Left renal cortex interstitium (tissue), 4 donors: ENCODE results near the gene EIF4A2. TPM values are rescaled to one million over a fixed set of nuclear protein-coding genes. Genes with fewer than 3 reads are reported as not detected.
"Not testable (repeated sequence)": the region's sequence is repeated elsewhere in the genome, so short reads cannot be mapped to it uniquely, and the experiment has no call there.

Experiments
- DNase-seq, 4 donors: peaks; one replicate each; pipeline ENCODE4 v3.0.0-alpha.2; 2013; ENCODE audit warnings: low read depth in 4 of 4, low spot score in 2 of 4, missing footprints in 1 of 4
- polyA plus RNA-seq, 4 donors: library from polyadenylated mRNA; unstranded; fragments of 120-200 nt; gene quantifications; one replicate each; pipeline ENCODE4 v1.2.1, GENCODE V29; 2013; ENCODE audit not compliant: insufficient read length in 4 of 4

The EIF4A2 gene
- polyA plus RNA-seq, 4 donors = 735 to 959 (median 830) TPM

DNA sequence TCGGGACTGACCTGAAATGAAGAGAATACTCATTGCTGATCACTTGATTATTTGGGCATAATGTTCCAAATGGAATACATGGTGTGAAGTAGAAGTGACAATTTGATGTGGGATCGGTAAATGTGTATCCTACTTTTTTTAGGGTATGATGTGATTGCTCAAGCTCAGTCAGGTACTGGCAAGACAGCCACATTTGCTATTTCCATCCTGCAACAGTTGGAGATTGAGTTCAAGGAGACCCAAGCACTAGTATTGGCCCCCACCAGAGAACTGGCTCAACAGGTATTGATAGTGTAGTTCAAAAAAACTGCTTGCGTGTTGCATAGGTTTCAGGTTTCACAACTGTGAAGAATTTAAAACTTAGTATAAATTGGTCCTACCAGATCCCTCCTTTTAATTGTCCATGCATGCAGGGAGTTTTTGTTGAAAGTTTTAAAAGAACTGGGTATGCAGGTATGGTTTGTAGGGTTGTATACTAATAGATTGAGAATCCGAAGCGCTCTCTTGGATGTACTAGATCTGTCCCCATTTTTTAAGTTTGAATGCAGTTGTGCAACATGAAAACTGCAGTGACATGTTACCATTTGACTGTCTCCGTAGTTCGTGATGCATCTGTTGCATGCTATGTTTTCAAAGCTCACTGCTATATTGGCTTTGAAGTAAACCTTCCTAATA lies 1.6 kb downstream of the EIF4A2 start:
- DNase-seq = no peak

DNA sequence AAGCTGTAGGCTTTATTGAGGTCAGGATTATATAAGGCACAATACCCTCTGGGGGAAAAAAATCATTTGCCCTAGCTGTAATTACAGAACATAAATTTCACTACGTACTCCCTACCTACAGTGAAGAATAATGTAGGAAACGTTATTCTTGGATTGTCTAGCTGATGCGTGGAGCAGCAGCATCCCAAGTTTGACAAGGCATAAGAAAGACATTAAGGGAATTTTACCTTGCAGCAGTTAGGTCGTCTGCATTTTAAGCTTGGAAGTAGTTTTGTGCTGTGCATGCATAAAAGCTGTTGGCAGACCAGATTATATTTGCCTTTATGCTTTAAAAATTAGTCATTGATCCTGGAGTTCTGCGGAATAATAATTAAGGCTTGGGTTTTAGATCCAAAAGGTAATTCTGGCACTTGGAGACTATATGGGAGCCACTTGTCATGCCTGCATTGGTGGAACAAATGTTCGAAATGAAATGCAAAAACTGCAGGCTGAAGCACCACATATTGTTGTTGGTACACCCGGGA lies 2.2 kb downstream of the EIF4A2 start:
- DNase-seq = no peak

DNA sequence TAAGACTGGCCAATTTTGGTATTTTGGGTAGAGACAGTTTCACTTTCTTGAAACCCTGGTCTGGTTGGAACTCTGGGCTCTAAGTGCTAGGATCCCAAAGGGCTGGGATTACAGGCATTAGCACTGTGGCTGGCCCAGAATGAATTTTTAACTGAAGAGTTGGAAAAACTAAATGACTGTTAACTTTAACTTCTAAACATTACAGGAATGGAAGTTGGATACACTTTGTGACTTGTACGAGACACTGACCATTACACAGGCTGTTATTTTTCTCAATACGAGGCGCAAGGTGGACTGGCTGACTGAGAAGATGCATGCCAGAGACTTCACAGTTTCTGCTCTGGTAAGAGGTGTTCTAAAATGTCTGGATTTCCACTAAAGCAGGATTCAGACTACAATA lies 3.5 kb downstream of the EIF4A2 start:
- DNase-seq = no peak

GRCh38 chr3:186787642-186788481 lies 4.5 kb downstream of the EIF4A2 start:
- no peak for DNase-seq

GRCh38 chr3:186788482-186789370 lies 5.3 kb downstream of the EIF4A2 start:
- no peak for DNase-seq

GRCh38 chr3:186789554-186790260 lies 6.3 kb downstream of the EIF4A2 start:
- no peak for DNase-seq

GRCh38 chr3:186790261-186790981 lies 7.0 kb downstream of the EIF4A2 start:
- DNase-seq = no peak

DNA sequence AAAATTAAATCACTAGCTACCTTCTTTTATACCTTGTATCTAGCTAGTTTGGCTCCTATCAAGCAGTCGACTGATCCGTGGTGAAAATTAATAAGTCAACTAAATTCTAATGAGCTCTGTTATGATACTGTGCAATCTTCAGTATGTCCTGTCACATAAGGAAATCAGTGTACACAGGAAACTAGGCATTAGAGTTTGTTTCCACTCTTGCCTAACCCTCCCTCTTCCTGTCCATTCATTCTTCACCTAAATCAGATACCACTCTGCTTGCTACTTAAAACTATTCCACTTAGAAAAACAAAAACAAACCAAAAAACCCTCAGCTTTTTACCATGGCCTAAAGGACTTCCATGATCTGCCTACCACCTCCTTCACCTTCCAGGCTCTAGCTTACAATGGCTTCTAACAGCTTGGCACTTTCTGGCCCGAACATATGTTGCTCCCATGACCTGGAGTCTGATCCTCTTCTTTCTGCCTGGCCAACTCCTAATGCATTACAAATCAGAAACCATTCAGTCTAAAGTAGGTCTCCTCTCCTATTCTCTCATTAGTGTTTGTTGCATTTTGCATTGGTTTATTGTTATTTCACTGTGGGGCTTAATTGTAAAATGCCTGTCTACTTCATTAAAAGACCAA lies 15.0 kb downstream of the EIF4A2 start:
- DNase-seq = no peak

- DNase-seq = no peak
These were observed 16.9 kb downstream of the EIF4A2 start for GRCh38 chr3:186800285-186800684.

- DNase-seq = no peak
These were observed 19.3 kb downstream of the EIF4A2 start for GRCh38 chr3:186802701-186803100.

GRCh38 chr3:186803447-186803846 lies 20.1 kb downstream of the EIF4A2 start:
- DNase-seq = not testable (repeated sequence)

GRCh38 chr3:186806089-186807055 lies 23.0 kb downstream of the EIF4A2 start, which contains the start of gene RFC4:
Gene RFC4, minus strand, starts transcription at chr3:186806482. Its CDS starts 1,769 bp downstream, at chr3:186804713.
- peak in 3 of 4 donors; percentile 62 to 79 (median 72) for DNase-seq

GRCh38 chr3:186807231-186807630 lies 23.9 kb downstream of the EIF4A2 start:
- no peak for DNase-seq

- DNase-seq = no peak
These were observed 27.1 kb downstream of the EIF4A2 start for GRCh38 chr3:186810336-186810996.

DNA sequence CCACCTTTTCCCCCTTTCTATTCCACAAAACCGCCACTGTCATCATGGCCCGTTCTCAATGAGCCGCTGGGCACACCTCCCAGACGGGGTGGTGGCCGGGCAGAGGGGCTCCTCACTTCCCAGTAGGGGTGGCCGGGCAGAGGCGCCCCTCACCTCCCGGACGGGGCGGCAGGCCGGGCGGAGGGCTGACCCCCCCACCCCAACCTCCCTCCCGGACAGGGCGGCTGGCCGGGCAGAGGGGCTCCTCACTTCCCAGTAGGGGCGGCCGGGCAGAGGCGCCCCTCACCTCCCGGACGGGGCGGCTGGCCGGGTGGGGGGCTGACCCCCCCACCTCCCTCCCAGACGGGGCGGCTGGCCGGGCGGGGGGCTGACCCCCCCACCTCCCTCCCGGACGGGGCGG lies 27.9 kb downstream of the EIF4A2 start:
- DNase-seq = not testable (repeated sequence)

GRCh38 chr3:186814100-186814499 lies 30.7 kb downstream of the EIF4A2 start:
- DNase-seq = no peak

- no peak for DNase-seq
These were observed 32.1 kb downstream of the EIF4A2 start for GRCh38 chr3:186815435-186815834.
